Vagina (tissue), 2 donors: ENCODE results near the gene TAF5.

Experiments
- CTCF ChIP-seq, 3 experiments: fragments of 450-650 bp in 2 of 3; fragments of 200-600 bp in 1 of 3; sonication (generic) in 1 of 3; IDR thresholded peaks; one replicate each; pipeline ENCODE4 v1.5.1; 2017 to 2019; ENCODE audit warnings: antibody characterized with exemption in 3 of 3, mild to moderate bottlenecking in 2 of 3, moderate library complexity in 2 of 3
- POLR2A ChIP-seq, 2 donors: fragments of 450-650 bp; IDR thresholded peaks; one replicate each; pipeline ENCODE4 v1.6.1; 2017; ENCODE audit warnings: antibody characterized with exemption in 2 of 2, mild to moderate bottlenecking in 2 of 2, moderate library complexity in 2 of 2
- POLR2AphosphoS5 ChIP-seq, 2 donors: sonication (generic); formaldehyde crosslinking; IDR thresholded peaks; one replicate each; pipeline ENCODE4 v1.9.0; 2017; ENCODE audit warnings: antibody characterized with exemption in 2 of 2, mild to moderate bottlenecking in 2 of 2, low read depth in 1 of 2; ENCODE audit not compliant: insufficient read depth in 1 of 2

GRCh38 chr10:103336370-103336769, 31.4 kb upstream of the TAF5 start:
- TF ChIP-seq POLR2A (IDR thresholded peaks at IDR 0.05) (no peak), CTCF (IDR thresholded peaks at IDR 0.05) (no peak), POLR2AphosphoS5 (IDR thresholded peaks at IDR 0.05; ENCODE audit: insufficient read depth in 1 of 2, low read depth in 1 of 2) (no peak)
